Astrocyte (in vitro differentiated cells and primary cell): ENCODE measurements around the gene ZBTB7B. TPM values are rescaled to one million over a fixed set of nuclear protein-coding genes. Genes with fewer than 3 reads are reported as not detected.

Source experiments
- DNase-seq: peaks from one replicate; pipeline ENCODE4 v3.0.0-alpha.2; 2010; ENCODE audit warnings: low read depth
- FAIRE-seq: peaks from 2 replicates; lab custom pipeline; 2011; peaks lifted over from hg19 to GRCh38; lab: Jason Lieb, UNC
- H2AFZ ChIP-seq: 2 replicates; pipeline ENCODE4 v1.6.0; 2012; ENCODE audit warnings: low read depth, low read length, inconsistent platforms
- H3K27ac ChIP-seq: 2 replicates; pipeline ENCODE4 v1.5.1; 2011; ENCODE audit warnings: low read depth, low read length, inconsistent platforms
- H3K27me3 ChIP-seq: 2 replicates; pipeline ENCODE4 v1.6.0; 2011; ENCODE audit warnings: low read length, inconsistent platforms; ENCODE audit not compliant: insufficient read depth
- H3K36me3 ChIP-seq: 2 replicates; pipeline ENCODE4 v1.5.1; 2011; ENCODE audit warnings: low read length, inconsistent platforms; ENCODE audit not compliant: insufficient read depth
- H3K4me1 ChIP-seq: 2 replicates; pipeline ENCODE4 v1.5.1; 2011; ENCODE audit warnings: low read length, inconsistent platforms; ENCODE audit not compliant: insufficient read depth
- H3K4me2 ChIP-seq: 2 replicates; pipeline ENCODE4 v1.6.0; 2012; ENCODE audit warnings: low read length, inconsistent platforms
- H3K4me3 ChIP-seq: 2 replicates; pipeline ENCODE4 v1.5.1; 2011; ENCODE audit warnings: low read depth, mild to moderate bottlenecking, low read length, inconsistent platforms; ENCODE audit not compliant: insufficient read depth
- H3K79me2 ChIP-seq: 2 replicates; pipeline ENCODE4 v1.6.0; 2012; ENCODE audit warnings: mild to moderate bottlenecking, low read length, inconsistent platforms; ENCODE audit not compliant: insufficient read depth
- H3K9ac ChIP-seq: 2 replicates; pipeline ENCODE4 v1.6.0; 2012; ENCODE audit warnings: mild to moderate bottlenecking, low read length, inconsistent platforms
- H3K9me3 ChIP-seq: 2 replicates; pipeline ENCODE4 v1.5.1; 2012; ENCODE audit warnings: low read depth, mild to moderate bottlenecking, low read length, inconsistent platforms; ENCODE audit not compliant: insufficient read depth
- H4K20me1 ChIP-seq: 2 replicates; pipeline ENCODE4 v1.6.0; 2012; ENCODE audit warnings: low read length, inconsistent platforms; ENCODE audit not compliant: insufficient read depth
- H3K27ac Mint-ChIP-seq: one replicate; pipeline ENCODE4 v1.8.0; 2021; ENCODE audit warnings: mild to moderate bottlenecking, mixed read lengths; ENCODE audit not compliant: unreplicated experiment
- H3K27me3 Mint-ChIP-seq: one replicate; pipeline ENCODE4 v1.8.0; 2021; ENCODE audit warnings: low read depth, mixed read lengths; ENCODE audit not compliant: unreplicated experiment
- H3K36me3 Mint-ChIP-seq: one replicate; pipeline ENCODE4 v1.8.0; 2021; ENCODE audit warnings: low read depth, mixed read lengths; ENCODE audit not compliant: unreplicated experiment
- H3K4me1 Mint-ChIP-seq: one replicate; pipeline ENCODE4 v1.8.0; 2021; ENCODE audit warnings: low read depth, mixed read lengths; ENCODE audit not compliant: unreplicated experiment
- H3K4me3 Mint-ChIP-seq: one replicate; pipeline ENCODE4 v1.8.0; 2021; ENCODE audit warnings: mild to moderate bottlenecking, moderate library complexity, mixed read lengths; ENCODE audit not compliant: unreplicated experiment
- H3K9me3 Mint-ChIP-seq: one replicate; pipeline ENCODE4 v1.8.0; 2021; ENCODE audit warnings: mild to moderate bottlenecking, mixed read lengths; ENCODE audit not compliant: unreplicated experiment
- CTCF ChIP-seq: IDR thresholded peaks from 2 replicates; pipeline ENCODE4 v1.5.1; 2011; ENCODE audit warnings: low read depth, mild to moderate bottlenecking, inconsistent platforms, low read length, moderate library complexity; ENCODE audit not compliant: insufficient read depth
- EZH2 ChIP-seq: IDR thresholded peaks from 2 replicates; pipeline ENCODE4 v1.6.1; 2012; ENCODE audit warnings: mild to moderate bottlenecking, low read length, inconsistent platforms; ENCODE audit not compliant: insufficient read depth
- total RNA-seq: library from RNA; stranded (reverse); gene quantifications from 2 replicates; pipeline ENCODE4 v1.2.1, GENCODE V29; 2021

Gene ZBTB7B
- total RNA-seq, 1 donor from 2014 or later = 46.1 TPM

GRCh38 chr1:154990276-154990675, 12.3 kb upstream of the ZBTB7B start:
- Histone ChIP-seq H3K79me2 (peaks cover 37% of the 10 kb centered on the region), H3K27ac (no peak overlapping the region), H2AFZ (no peak overlapping the region), H3K4me1 (peaks cover 7% of the 10 kb centered on the region), H3K4me2 (no peak overlapping the region), H3K9me3 (no peaks in the 10 kb centered on the region), H3K4me3 (no peak overlapping the region), H4K20me1 (peaks cover 29% of the 10 kb centered on the region), H3K9ac (no peak overlapping the region), H3K36me3 (peaks cover 24% of the 10 kb centered on the region), H3K27me3 (no peaks in the 10 kb centered on the region)
- no peak for DNase-seq
- H3K4me1 Mint-ChIP-seq = peaks cover 20% of the 10 kb centered on the region
- H3K36me3 Mint-ChIP-seq = peaks cover 9% of the 10 kb centered on the region
- no peaks in the 10 kb centered on the region for H3K27me3 Mint-ChIP-seq
- no peak for FAIRE-seq
- H3K27ac Mint-ChIP-seq = no peak overlapping the region
- TF ChIP-seq EZH2 (no peak), CTCF (no peak)
- no peak overlapping the region for H3K4me3 Mint-ChIP-seq
- no peaks in the 10 kb centered on the region for H3K9me3 Mint-ChIP-seq

GRCh38 chr1:154992721-154993571, 9.7 kb upstream of the ZBTB7B start:
- peaks cover 14% of the 10 kb centered on the region for H3K36me3 ChIP-seq
- no peak overlapping the region for H3K4me3 ChIP-seq
- H2AFZ ChIP-seq = no peak overlapping the region
- H3K27me3 ChIP-seq = no peaks in the 10 kb centered on the region
- peaks cover 22% of the 10 kb centered on the region for H3K4me1 Mint-ChIP-seq
- no peak overlapping the region for H3K4me2 ChIP-seq
- no peak for TF ChIP-seq EZH2
- TF ChIP-seq CTCF = no peak
- DNase-seq (peak; percentile 52), FAIRE-seq (no peak)
- peaks cover 25% of the 10 kb centered on the region for H4K20me1 ChIP-seq
- peaks cover 22% of the 10 kb centered on the region for H3K79me2 ChIP-seq
- H3K27me3 Mint-ChIP-seq = no peaks in the 10 kb centered on the region
- no peaks in the 10 kb centered on the region for H3K9me3 ChIP-seq
- peaks cover 9% of the 10 kb centered on the region for H3K36me3 Mint-ChIP-seq
- H3K4me1 ChIP-seq = peaks cover 7% of the 10 kb centered on the region
- H3K9ac ChIP-seq = peak overlapping the region; percentile 8
- H3K27ac ChIP-seq = no peak overlapping the region
- H3K27ac Mint-ChIP-seq = peak overlapping the region; percentile 84
- H3K4me3 Mint-ChIP-seq = no peak overlapping the region
- no peaks in the 10 kb centered on the region for H3K9me3 Mint-ChIP-seq
